ENCODE results near the gene MAPK6. TPM values are rescaled to one million over a fixed set of nuclear protein-coding genes. Genes with fewer than 3 reads are reported as not detected.
"Not testable (repeated sequence)": the region's sequence is repeated elsewhere in the genome, so short reads cannot be mapped to it uniquely, and the experiment has no call there.

MAPK6 gene
- total RNA-seq, 3 donors from 2014 or later, result 20.8 to 32.2 (median 22.0) TPM

- intact Hi-C loops (cut with DNase I; ENCODE audit: low total_unique reads), result no loop called here
- Histone ChIP-seq H3K4me3 (no peak overlapping the region), H3K4me1 (peaks cover 2 to 3% of the 10 kb centered on the region in 2 donors), H3K9me3 (no peaks in the 10 kb centered on the region), H3K27me3 (no peaks in the 10 kb centered on the region), H3K27ac (peak overlapping the region; percentile 35 to 37), H3K36me3 (no peaks in the 10 kb centered on the region)
- no peak for DNase-seq (ENCODE audit: low spot score in 2 of 2)
- no peak for TF ChIP-seq POLR2A (IDR thresholded peaks at IDR 0.05)
These were observed 21.1 kb downstream of the MAPK6 start for GRCh38 chr15:52039925-52040781.

DNA sequence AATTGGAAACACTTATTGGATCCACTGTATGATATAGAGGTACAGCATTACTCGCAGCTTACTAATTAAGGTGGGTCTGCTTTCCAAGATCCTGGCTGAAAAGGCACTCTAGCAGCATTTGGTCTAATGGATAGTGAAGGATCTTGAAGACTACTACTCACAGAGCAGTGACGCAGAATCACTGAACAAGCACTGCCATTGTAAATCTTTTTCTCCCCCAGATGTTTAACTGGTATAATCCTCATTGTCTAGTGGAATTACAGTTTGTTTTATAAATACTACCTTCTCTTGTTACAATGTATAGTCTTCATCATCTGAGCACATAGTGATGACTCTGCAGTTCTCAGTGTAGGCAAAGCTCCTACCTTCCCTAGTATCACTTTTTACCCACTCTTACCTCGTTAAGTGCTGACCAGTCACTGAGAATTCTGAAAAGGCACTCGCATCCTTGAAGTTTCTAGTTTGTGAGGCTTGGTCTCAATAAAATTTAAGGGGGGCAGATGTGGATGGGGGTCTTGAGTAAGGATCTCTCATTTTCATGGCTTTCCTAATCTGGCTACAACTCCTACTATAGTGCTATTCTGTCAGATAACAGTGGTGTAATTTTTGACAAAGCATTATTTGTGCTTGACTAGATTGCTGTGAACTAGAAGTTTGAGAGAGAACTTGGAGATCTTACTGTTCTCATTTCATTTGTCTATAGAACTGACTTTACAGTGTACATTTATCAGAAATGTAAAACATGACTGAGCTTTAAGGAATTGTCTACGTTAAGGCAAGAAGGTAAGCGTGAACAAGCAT, 23.2 kb downstream of the MAPK6 start:
- Histone ChIP-seq H3K27me3 (no peaks in the 10 kb centered on the region), H3K27ac (no peak overlapping the region), H3K4me3 (no peak overlapping the region), H3K9me3 (no peaks in the 10 kb centered on the region), H3K36me3 (no peaks in the 10 kb centered on the region), H3K4me1 (peaks cover 0 to 2% of the 10 kb centered on the region in 2 donors)
- intact Hi-C loops (cut with DNase I; ENCODE audit: low total_unique reads), result no loop called here
- DNase-seq (ENCODE audit: low spot score in 2 of 2), result no peak
- no peak for TF ChIP-seq POLR2AphosphoS5 (IDR thresholded peaks at IDR 0.05)
- TF ChIP-seq CTCF (IDR thresholded peaks at IDR 0.05), result no peak
- no peak for TF ChIP-seq POLR2A (IDR thresholded peaks at IDR 0.05)

DNA sequence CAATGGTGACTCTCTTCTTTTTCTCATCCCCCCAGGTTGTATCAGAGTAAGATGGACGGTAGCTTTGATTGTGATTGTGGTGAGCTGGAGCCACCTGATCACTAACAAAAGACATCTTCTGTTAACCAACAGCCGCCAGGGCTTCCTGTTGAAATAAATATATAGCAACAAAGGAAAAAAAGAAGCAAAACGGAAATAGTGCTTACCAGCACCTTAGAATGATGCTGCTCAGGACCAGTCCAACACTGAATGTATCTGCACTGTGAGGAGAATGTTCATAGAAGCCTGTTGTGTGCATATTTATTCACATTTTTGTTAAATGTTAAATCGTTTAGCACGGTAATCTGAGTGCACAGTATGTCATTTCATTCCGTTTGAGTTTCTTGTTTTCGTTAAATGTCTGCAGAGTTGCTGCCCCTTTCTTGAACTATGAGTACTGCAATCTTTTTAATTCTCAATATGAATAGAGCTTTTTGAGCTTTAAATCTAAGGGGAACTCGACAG, 26.8 kb downstream of the MAPK6 start:
- H3K4me1 ChIP-seq; H3K9me3 ChIP-seq; H3K27me3 ChIP-seq; H3K36me3 ChIP-seq; intact Hi-C loops (cut with DNase I; ENCODE audit: low total_unique reads); H3K27ac ChIP-seq; DNase-seq (ENCODE audit: low spot score in 2 of 2); H3K4me3 ChIP-seq: not testable (repeated sequence)

GRCh38 chr15:52046552-52046951, 27.5 kb downstream of the MAPK6 start:
- intact Hi-C loops (cut with DNase I; ENCODE audit: low total_unique reads), result not testable (repeated sequence)

DNA sequence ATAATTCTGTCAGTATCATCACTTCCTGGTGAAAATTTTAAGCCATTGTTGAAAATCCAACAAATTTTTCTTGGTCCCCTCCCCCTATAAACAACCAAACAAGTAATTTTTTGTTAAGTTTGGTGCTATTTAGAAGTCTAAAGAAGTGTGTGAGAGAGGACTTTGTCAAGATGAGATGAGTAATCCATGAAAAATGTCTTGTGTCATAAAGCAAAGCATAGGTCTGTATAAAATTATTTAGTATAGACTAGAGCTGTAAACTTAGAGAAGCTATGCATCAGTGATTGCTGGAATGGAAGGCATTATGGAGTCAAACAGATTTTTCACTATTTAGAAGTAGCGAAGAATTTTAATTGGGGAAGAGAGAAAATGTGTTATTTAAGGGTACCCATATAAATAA, 31.4 kb downstream of the MAPK6 start:
- H3K36me3 ChIP-seq, result peaks cover 3% of the 10 kb centered on the region
- TF ChIP-seq CTCF (IDR thresholded peaks at IDR 0.05) (no peak), POLR2AphosphoS5 (IDR thresholded peaks at IDR 0.05) (no peak), POLR2A (IDR thresholded peaks at IDR 0.05) (no peak)
- no peak overlapping the region for H3K4me3 ChIP-seq
- no peak overlapping the region for H3K27ac ChIP-seq
- no peak for DNase-seq (ENCODE audit: low spot score in 2 of 2)
- no peaks in the 10 kb centered on the region for H3K27me3 ChIP-seq
- H3K4me1 ChIP-seq, result no peaks in the 10 kb centered on the region
- no peaks in the 10 kb centered on the region for H3K9me3 ChIP-seq
- intact Hi-C loops (cut with DNase I; ENCODE audit: low total_unique reads), result no loop called here

More at GRCh38 chr15:52046552-52046951, 27.5 kb downstream of the MAPK6 start:
- H3K27ac ChIP-seq; DNase-seq (ENCODE audit: low spot score in 2 of 2); H3K9me3 ChIP-seq; H3K36me3 ChIP-seq; H3K27me3 ChIP-seq; H3K4me3 ChIP-seq; H3K4me1 ChIP-seq: not testable (repeated sequence)

DNA sequence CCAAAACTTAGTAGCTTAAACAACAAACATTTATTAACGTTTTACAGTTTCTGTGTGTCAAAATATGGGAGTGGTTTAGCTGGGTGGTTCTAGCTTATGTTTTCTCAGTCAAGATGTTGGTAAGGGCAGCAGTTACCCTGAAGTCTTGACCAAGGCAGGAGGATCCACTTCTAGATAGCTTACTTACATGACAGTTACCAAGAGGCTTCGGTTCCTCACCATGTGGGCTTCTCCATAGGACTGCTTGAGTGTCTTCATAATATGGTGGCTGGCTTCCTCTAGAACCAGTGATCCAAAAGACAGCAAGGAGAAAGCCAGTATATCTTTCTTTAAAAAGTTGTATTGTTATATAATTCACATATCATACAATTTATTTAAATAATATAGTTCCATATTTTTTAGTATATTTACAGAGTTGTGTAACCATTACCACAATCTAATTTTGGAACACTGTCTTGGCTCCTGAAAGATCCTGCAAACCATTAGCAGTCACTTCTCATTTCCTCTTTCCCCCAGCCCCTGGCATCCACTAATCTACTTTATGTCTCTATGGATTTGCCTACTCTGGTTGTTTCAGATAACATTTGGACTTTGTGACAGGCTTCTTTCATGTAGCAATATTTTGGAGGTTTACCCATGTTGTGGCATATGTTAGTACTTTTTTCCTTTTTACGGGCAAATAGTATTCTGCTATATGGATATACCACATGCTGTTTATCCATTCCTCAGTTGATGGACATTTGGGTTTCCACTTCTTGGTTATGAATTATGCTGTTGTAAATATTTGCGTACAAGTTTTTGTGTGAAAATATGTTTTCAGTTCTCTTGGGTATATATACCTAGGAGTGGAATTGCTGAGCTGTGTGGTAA, 33.3 kb downstream of the MAPK6 start:
- Histone ChIP-seq H3K4me3 (no peak overlapping the region), H3K27ac (no peak overlapping the region), H3K27me3 (no peaks in the 10 kb centered on the region), H3K4me1 (no peaks in the 10 kb centered on the region), H3K36me3 (peaks cover 3% of the 10 kb centered on the region), H3K9me3 (no peaks in the 10 kb centered on the region)
- no peak for DNase-seq (ENCODE audit: low spot score in 2 of 2)
- intact Hi-C loops (cut with DNase I; ENCODE audit: low total_unique reads), result no loop called here
- TF ChIP-seq POLR2A (IDR thresholded peaks at IDR 0.05), result no peak
- no peak for TF ChIP-seq POLR2AphosphoS5 (IDR thresholded peaks at IDR 0.05)
- TF ChIP-seq CTCF (IDR thresholded peaks at IDR 0.05), result no peak

Measured in breast epithelium (tissue), 4 donors.